Lower lobe of right lung (tissue), 2 donors: ENCODE measurements around the gene TNS4. TPM values are rescaled to one million over a fixed set of nuclear protein-coding genes. Genes with fewer than 3 reads are reported as not detected.

Experiments
- ATAC-seq, 2 donors: fragments of 200-7000 bp; cut with Tn5 transposase; one replicate each; pipeline ENCODE4 v1.9.1; 2020 to 2022; ENCODE audit warnings: mild to moderate bottlenecking in 2 of 2, moderate library complexity in 2 of 2
- DNase-seq: peaks from one replicate; pipeline ENCODE4 v3.0.0-alpha.2; 2020
- H3K27ac ChIP-seq: fragments of 200-600 bp; one replicate; pipeline ENCODE4 v1.8.0; 2022
- H3K27me3 ChIP-seq: fragments of 200-600 bp; one replicate; pipeline ENCODE4 v1.8.0; 2022; ENCODE audit warnings: low read depth
- H3K36me3 ChIP-seq: fragments of 200-600 bp; one replicate; pipeline ENCODE4 v1.8.0; 2022; ENCODE audit warnings: mild to moderate bottlenecking
- H3K4me1 ChIP-seq: fragments of 200-600 bp; one replicate; pipeline ENCODE4 v1.8.0; 2022
- H3K4me3 ChIP-seq: fragments of 200-600 bp; one replicate; pipeline ENCODE4 v1.8.0; 2022; ENCODE audit warnings: mild to moderate bottlenecking
- H3K9me3 ChIP-seq: fragments of 200-600 bp; one replicate; pipeline ENCODE4 v1.8.0; 2022
- intact Hi-C: fragments of 100-400 bp; cut with DNase I; formaldehyde crosslinking; loops from one replicate; pipeline ENCODE4 v1.11.0; 2022
- total RNA-seq: library from RNA; stranded (reverse); fragmentation: NEBNext Ultra II Directional; extraction: Animal tissue kit (Norgen Biotek cat#: 25700); gene quantifications from one replicate; pipeline ENCODE4 v1.2.1, GENCODE V29; 2021
- TF ChIP-seq, protein P1 (sequence below): fragments of 200-600 bp; IDR thresholded peaks from one replicate; pipeline ENCODE4 v1.8.0; 2022; ENCODE audit warnings: antibody characterized with exemption, mild to moderate bottlenecking
- donor health status: DM: no; HTN: yes; CAD: no; lungs with severe emphysema.

TNS4 gene
- total RNA-seq, 1 donor from 2014 or later = 0.68 TPM

GRCh38 chr17:40454613-40454995, 46.8 kb downstream of the TNS4 start:
- Histone ChIP-seq H3K27me3 (no peaks in the 10 kb centered on the region), H3K36me3 (peaks cover 63% of the 10 kb centered on the region), H3K4me1 (peaks cover 77% of the 10 kb centered on the region), H3K4me3 (no peak overlapping the region), H3K27ac (no peak overlapping the region), H3K9me3 (no peaks in the 10 kb centered on the region)
- no peak for ATAC-seq
- TF ChIP-seq, protein P1, sequence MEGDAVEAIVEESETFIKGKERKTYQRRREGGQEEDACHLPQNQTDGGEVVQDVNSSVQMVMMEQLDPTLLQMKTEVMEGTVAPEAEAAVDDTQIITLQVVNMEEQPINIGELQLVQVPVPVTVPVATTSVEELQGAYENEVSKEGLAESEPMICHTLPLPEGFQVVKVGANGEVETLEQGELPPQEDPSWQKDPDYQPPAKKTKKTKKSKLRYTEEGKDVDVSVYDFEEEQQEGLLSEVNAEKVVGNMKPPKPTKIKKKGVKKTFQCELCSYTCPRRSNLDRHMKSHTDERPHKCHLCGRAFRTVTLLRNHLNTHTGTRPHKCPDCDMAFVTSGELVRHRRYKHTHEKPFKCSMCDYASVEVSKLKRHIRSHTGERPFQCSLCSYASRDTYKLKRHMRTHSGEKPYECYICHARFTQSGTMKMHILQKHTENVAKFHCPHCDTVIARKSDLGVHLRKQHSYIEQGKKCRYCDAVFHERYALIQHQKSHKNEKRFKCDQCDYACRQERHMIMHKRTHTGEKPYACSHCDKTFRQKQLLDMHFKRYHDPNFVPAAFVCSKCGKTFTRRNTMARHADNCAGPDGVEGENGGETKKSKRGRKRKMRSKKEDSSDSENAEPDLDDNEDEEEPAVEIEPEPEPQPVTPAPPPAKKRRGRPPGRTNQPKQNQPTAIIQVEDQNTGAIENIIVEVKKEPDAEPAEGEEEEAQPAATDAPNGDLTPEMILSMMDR = no peak
- no peak for DNase-seq
- intact Hi-C loops = no loop called here

GRCh38 chr17:40453881-40454612, 47.4 kb downstream of the TNS4 start:
- Histone ChIP-seq H3K4me1 (peaks cover 83% of the 10 kb centered on the region), H3K36me3 (peaks cover 63% of the 10 kb centered on the region), H3K9me3 (no peaks in the 10 kb centered on the region), H3K4me3 (no peak overlapping the region), H3K27me3 (no peaks in the 10 kb centered on the region), H3K27ac (no peak overlapping the region)
- DNase-seq = no peak
- ATAC-seq = no peak
- intact Hi-C loops = no loop called here
- TF ChIP-seq, protein P1 = no peak

DNA sequence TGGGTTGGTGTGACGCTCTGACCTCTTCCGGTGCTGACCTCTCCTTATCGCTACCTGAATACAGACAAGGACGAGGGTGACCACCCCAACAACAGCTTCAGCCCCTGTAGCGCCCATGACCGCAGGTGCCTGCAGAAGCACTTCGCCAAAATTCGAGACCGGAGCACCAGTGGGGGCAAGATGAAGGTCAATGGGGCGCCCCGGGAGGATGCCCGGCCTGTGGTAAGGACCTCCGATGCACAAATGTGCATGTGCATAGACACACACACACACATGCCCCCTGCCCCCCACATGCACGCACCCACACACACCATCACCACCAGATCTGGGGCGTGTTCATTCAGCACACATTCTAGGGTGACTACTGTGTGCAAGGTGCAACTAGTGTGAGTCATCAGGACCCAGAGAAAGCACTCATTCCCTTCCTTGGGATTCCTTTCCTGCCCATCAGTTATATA, 48.5 kb downstream of the TNS4 start:
- DNase-seq (no peak), ATAC-seq (no peak)
- Histone ChIP-seq H3K4me3 (no peak overlapping the region), H3K27ac (no peak overlapping the region), H3K4me1 (peaks cover 84% of the 10 kb centered on the region), H3K36me3 (peaks cover 60% of the 10 kb centered on the region), H3K27me3 (no peaks in the 10 kb centered on the region), H3K9me3 (no peaks in the 10 kb centered on the region)
- intact Hi-C loops = no loop called here
- TF ChIP-seq, protein P1 = no peak

DNA sequence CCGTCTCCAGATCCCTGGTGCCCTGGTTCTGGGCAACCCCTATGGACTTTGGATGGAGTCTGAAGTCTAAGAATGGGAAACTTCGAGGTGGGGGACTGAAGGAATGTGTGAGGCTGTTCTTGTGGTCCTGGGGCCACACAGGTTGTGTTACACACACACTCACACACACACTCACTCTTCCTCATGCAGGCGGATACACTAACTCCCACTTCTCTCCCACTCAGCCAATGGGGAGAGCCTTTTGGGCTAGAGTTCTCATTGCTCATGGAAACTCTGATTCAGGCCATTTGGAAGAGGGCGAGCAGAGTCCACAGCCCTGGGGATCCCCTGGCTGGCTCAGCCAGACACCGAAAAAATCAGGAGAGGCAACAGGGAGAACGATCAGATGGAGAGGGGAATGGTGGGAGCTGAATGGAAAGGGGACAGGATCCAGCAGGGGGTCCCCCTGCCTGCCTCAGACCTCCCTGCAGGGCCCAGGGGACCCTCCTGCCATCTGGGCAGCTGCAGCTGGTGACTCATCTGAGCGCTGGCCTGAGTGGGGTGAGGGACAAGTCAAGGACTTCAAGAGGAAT, 49.1 kb downstream of the TNS4 start:
- peak overlapping the region; percentile 13 for H3K27ac ChIP-seq
- H3K4me1 ChIP-seq = peaks cover 84% of the 10 kb centered on the region
- no peak overlapping the region for H3K4me3 ChIP-seq
- H3K27me3 ChIP-seq = no peaks in the 10 kb centered on the region
- H3K36me3 ChIP-seq = peaks cover 54% of the 10 kb centered on the region
- TF ChIP-seq, protein P1 = no peak
- intact Hi-C loops = no loop called here
- DNase-seq = no peak
- ATAC-seq = peak in 1 of 2 donors; percentile 11
- H3K9me3 ChIP-seq = no peaks in the 10 kb centered on the region

GRCh38 chr17:40451420-40451819, 50.0 kb downstream of the TNS4 start:
- H3K27me3 ChIP-seq = no peaks in the 10 kb centered on the region
- intact Hi-C loops = no loop called here
- H3K4me3 ChIP-seq = no peak overlapping the region
- peaks cover 84% of the 10 kb centered on the region for H3K4me1 ChIP-seq
- DNase-seq = no peak
- no peak for ATAC-seq
- TF ChIP-seq, protein P1 = no peak
- H3K27ac ChIP-seq = peak overlapping the region; percentile 13
- no peaks in the 10 kb centered on the region for H3K9me3 ChIP-seq
- peaks cover 51% of the 10 kb centered on the region for H3K36me3 ChIP-seq
